DMS114 treated with DMSO at 0.1 percent for 48 hours (cell line): ENCODE data around the gene MEIOB.

Source experiments
- DNase-seq: peaks from one replicate; lab custom pipeline; 2025; ENCODE audit not compliant: unreplicated experiment; lab: John Stamatoyannopoulos, UW

MEIOB gene

DNA sequence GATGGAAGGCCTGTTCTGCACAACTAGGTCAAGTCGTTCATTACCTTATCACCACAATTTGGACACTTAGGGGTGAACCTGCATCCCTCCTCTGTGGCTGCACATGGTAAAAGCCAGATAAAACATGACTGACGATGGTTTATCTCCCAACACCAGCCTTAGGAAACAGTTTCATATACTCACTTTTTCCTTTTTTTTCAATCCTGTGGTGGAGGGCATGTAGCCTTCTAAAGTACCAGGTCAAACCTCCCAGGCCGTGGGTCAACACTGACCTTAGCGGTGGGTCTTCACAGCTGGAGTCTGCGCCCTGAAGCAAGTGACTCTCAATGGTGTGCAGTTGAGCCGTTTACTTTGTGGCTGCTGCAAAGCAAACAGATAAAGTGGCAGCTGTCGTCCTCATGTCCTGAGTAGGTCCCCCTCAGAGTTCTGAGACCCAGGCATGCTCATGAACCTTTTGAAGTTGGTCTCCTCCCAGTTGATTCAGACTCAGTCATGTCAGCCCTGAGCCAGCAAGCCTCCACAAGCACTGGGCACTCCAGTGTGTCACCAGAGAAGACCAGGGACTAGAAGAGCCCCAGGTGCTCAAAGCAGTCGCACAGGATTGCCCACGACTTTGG lies 39.0 kb downstream of the MEIOB start:
- DNase-seq = no peak

DNA sequence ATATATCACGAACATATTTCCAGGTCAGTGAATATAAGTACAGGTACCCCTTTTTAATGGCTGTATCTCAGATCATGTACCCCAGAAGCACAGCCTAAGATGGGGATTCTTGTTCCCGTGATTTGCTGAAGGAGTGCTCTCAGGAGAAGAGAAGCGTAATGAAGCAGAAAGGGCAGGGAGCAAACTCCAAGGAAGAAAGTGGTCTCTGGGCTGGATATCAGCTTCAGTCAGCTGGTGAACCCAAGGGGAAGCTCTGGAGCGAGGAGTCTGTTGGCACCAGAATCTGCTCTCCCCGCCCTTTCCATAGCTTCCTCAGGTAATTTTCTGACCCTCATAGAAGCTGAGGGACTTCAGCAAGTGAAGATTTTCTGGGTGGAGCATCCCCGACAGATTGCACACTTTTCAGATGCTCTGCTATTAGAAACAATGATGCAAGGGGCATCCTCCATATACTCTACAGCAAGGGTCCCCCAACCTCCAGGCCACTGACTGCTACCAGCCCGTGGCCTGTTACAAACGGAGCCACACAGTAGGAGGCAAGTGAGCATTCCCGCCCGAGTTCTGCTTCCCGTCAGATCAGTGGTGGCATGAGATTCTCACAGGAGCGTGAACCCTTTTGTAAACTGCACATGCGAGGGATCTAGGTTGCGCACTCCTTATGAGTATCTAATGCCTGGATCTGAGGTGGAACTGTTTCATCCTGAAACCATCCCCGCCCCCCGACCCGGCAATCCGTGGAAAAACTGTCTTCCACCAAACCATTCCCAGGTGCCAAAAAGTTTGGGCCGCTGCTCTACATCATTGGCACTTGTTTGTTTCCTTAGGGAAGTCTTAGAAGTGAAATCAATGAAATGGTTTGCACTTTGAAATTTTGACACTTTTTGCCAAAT lies 40.5 kb downstream of the MEIOB start:
- DNase-seq = no peak

DNA sequence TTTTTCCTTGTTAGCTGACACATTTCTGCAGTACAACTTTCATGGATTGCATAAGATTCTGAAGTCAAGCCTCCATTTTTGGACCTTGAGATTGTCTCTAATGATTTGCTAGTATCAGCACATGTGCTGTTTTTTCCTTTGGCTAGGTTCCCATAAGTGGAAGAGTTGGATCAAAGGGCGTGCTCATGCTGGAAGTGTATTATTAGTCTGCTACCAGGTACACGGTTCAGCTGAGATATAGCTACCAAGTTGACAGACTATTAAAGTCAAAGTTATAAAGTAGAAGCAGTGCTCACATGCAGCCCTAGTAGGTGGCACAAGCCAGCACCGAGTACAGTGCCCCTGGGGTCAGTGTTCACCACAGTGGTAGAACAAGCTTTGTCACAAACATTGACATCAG lies 41.8 kb downstream of the MEIOB start:
- DNase-seq = no peak

DNA sequence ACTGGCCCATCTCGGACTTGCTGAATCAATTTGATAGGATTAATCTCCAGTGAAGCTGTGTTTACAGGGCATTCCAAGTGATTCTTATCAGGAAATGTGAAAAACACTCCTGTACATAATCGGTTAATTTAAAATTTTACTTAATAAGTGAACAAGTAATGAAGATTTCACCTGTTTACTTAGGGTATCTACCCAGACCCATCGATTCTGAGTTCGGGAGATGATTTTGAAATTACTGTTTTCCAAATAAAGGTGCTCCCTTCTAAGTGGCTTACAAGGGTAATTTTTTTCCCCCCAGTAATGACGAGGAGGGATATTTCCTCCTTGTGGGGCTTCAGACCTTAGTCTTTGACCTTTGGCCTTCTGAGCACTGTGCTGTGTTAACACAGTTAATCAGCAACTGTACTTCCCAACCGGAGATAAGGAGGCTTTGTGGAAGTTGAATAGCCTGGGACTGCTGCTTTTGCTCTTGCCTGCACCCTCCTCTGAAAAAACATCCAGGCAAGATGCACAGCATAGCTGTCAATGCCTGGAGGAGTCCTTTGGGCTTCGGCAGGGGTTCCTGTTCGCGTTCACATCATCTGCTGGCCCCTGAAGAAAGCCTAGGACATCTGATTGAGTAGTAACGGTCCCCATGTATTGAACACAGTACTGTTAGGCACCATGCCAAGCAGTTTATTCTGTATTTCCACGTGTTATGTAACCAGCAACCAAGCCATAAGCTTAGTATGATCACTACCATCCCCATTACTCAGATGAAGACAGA lies 43.1 kb downstream of the MEIOB start:
- DNase-seq = no peak

DNA sequence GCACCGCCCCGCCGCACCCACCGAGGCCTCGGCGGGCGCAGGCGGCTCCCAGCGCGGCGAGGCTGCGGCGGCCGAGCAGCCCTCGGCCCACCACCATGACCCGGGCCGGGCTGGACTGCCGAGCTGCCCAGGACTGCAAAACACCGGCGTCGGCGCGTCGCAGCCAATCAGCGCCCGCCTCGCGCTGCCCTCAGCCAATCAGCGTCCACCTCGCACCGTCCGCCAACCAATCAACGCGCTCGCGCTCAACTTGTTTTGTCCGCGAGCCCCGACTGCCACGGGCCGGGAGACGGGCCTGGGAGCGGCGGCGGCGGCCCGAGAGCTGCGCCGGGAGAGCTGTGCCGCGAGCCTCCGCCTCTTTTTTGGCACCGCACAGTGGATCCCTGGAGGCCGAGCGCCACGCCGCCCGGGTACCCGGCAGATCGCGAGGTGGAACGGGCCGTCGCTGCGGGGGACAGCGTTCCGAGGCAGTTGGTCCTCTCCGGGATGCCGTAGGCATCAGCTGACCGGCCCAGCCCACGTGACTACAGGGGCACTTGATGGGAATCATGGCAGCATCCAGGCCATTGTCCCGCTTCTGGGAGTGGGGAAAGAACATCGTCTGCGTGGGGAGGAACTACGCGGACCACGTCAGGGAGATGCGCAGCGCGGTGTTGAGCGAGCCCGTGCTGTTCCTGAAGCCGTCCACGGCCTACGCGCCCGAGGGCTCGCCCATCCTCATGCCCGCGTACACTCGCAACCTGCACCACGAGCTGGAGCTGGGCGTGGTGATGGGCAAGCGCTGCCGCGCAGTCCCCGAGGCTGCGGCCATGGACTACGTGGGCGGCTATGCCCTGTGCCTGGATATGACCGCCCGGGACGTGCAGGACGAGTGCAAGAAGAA lies 45.0 kb downstream of the MEIOB start, which contains the start of the genes FAHD1 and HAGH:
FAHD1 (plus strand) TSS at position 516 of the 883 bp plus-strand sequence; CDS start at position 549, 33 bp downstream.
HAGH (minus strand) TSS at position 135 of the 883 bp plus-strand sequence; CDS start at position 97, 38 bp downstream.
- DNase-seq = peak; percentile 82

DNA sequence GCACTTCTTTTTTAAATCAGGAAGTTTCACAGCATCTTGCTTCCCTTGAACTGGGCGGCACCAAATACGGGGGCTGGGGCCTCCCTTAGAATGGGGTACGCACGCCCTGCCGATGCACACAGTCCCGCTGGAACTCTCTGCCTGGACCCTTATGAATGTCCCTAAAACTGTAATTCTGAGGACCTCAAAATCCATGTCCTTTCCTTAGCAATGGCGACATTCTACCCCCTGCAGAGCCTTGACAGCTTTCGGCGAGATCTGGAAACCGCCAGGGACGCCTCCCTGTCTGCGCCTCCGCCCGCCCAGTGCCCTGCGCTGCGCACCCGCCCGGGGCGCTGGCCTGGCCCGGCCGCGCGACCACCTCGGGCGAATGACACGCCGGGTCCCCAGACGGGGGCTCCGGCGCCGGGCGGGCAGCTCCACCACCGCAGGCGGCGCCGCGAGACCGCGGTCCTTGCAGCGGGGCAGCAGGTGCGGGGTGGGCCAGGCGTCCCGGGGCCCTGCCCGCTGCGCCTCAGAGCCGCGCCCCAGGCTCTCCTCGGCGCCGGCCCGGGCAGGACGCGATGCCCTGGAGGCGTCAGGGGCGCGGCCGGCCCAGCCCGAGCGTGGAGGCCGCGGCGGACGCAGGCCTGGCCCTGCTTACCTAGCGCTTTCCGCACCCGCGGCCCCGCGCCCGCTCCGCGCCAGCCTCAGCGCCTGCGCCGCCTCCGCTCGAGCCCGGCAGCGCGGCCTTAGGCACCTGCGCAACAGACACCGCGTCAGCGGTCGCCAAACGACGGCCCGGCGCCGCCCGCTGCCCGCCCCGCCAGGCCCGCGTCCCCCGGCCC lies 45.9 kb downstream of the MEIOB start:
- no peak for DNase-seq

DNA sequence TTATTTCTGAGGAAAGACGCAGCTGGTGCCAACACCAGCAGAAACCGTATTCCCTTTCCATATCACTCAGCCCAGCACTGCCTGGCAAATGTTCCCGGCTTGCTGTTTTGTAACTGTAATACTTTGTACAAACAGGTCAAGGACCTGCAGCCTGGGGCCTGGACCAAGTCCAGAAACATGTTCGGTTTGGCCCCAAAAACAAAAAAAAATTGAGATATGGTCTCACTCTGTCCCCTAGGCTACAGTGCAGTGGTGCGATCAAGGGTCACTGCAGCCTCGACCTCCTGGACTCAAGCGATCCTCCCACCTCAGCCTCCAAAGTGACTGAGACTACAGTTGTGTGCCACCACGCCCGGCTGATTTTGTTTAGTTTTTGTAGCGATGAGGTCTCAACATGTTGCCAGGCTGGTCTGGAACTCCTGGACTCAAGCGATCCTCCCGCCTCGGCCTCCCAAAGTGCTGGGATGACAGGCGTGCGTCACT lies 46.5 kb downstream of the MEIOB start:
- no peak for DNase-seq

DNA sequence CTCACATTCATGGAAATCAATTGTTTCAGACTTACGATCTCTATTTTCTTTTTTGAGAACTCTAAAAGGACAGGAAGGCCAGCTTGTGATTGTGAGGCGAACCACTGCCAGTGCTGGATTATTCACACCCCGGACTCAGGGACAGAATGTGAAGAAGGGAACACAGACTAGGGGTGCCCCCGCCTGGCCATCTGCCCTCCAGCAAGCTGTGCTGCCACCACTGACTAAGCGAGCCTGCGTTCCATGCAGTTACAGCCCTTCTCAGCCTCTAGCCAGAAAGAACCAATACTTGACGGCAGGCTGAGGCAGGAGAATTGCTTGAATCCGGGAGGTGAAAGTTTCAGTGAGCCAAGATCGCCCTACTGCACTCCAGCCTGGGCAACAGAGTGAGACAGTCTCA lies 48.1 kb downstream of the MEIOB start:
- peak; percentile 41 for DNase-seq

DNA sequence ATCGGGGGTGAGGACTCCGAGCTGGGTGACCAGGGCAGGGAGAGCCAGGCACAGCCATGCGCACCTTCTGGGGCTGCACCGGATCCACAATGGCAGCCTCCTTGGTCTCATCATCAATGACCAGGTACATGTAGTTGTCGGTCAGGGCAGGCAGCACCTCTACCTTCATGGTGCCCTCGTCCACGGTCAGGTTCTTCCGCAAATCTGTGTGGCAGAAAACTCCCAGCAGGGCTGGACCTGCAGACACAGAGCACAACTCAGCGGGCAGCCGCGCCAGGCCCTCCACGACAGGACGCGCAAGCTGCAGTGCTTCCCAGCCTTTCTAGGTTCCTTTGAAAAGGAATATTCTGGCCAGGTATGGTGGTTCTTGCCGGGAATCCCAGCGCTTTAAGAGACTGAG lies 49.2 kb downstream of the MEIOB start:
- no peak for DNase-seq

DNA sequence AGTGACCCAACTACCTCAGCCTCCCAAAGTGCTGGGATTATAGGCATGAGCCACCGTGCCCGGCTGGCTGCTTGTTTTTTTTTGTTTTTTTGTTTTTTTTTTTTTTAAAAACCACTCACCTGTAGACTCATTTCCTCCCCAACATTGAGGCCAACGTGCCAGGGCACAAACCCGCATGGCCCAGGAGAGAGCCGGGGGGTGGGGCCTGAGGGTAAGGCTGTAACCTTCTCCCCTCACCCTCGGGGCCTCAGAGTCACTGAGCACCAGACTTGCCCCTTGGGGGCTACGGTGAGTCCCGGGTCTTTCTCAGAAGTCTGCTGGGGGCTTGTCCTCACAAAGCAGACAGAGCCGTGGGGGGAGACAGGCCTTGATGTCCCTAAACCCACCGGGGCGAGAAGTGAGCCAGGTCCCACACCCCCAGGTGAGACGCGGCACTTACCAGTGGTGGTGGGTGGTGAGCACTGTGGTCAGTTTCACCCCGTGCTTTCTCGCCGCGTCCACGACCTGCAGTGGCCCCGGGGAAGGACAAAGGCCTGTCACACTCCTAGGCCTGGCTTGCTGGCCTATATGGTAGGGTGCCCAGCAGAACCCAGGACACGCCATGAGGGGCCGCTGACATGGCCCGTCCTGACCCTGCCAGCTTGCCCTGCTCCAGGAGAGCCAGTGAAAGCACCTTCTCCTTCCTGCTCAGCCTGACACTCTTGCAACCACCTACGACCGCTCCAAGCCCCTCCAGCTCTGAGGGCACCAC lies 49.9 kb downstream of the MEIOB start:
- DNase-seq = no peak

DNA sequence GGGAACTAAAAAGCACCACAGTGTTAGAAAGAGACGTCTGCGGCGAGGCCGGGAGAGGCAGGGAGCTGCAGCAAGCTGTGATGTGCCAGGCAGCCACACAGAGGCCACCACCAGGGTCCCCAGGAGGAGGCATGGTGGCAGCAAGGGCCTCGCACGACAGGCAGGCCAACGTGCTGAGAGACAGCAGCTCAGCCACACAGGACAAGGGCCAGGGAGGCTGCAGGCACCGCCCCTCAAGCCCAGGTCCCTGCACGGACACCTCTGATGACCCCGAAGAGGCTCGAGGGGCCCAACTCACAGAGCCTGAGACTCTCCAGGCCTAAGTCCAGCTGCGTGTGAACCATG lies 51.0 kb downstream of the MEIOB start:
- no peak for DNase-seq

DNA sequence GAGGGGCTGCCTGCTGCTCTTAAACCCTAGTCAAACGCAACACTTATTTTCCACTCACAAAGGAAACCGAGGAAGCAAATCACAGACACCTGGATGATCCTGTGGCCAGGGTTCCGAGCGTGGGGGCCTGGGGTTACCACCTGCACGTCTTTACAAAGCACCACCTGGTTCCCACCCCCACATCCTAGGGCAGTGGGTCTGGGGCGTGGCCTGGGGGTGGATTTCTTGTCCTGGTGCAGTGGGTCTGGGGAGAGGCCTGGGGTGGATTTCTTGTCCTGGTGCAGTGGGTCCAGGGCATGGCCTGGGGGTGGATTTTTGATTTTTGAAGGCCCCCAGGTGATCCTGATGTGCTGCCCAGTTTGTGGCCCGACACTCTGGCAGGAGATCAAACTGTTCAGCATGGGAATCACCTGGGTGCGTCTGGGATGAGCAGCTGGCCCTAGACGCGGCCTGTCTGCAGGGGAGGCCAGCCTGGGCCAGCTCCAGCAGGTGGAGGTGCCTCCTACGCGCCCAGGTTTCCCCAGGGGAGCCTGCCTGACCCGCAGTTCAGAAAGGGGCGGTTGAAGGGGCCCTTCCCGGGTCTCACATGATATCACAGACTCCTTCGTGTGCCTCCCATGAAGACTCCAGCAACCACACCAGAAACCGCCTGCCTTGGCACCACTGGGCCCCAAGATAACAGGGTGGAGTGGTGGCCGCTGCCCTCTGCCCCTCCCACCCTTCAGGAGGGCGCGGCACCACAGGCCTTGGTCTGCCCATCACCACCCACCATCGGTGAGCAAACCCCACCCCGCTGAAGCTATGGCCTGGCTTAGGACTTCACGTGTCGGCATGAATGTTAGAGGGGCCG lies 51.6 kb downstream of the MEIOB start:
- no peak for DNase-seq

DNA sequence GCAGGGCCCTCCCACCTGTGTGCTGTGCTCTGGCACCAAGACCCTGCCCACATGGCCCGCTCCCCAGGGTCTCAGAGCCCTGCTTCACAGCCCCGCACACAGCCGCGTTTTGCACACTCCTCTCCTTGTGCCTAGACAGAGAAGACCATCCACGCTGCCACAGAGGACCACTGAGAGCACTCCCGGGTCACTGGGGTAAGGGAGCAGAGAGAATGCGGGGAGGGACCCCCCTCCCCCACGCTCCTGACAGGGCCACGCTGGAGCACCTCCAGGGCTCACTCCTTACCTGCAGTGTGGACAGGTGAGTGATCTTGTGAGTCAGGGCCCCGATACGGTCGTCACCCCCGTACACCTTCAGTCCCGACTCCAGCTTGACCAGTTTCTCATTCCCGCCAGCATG lies 52.4 kb downstream of the MEIOB start:
- DNase-seq = no peak

DNA sequence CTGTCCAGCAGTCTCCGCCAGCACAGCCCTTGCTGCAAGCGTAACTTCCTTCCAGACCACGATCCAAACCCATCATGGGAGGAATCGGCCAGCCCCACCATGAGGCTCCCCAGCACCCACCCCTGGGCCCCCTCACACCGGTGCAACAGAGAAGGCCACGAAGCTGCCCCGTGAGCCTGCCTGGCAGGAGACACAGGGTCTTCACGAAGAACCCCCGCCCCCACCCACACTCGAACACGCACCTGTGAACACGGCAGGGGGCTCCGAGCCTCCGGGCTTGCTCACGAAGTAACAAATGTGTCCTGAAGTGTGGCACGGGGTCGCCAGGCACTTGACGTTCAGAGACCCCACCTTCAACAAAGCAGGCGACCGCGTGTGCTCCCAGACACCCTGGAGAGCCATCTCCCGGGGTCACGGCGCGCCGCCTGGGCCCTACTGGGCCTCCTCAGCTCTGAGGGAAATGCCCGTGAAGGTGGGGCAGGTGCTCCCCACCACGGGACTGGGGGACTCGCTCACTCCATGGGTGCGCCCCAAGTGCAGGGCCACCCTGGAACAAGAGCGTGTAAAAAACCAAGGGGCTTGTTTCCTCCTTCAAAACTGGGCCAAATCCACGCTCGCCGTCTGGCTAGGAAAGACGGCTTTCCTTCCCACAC lies 53.0 kb downstream of the MEIOB start:
- DNase-seq = no peak

DNA sequence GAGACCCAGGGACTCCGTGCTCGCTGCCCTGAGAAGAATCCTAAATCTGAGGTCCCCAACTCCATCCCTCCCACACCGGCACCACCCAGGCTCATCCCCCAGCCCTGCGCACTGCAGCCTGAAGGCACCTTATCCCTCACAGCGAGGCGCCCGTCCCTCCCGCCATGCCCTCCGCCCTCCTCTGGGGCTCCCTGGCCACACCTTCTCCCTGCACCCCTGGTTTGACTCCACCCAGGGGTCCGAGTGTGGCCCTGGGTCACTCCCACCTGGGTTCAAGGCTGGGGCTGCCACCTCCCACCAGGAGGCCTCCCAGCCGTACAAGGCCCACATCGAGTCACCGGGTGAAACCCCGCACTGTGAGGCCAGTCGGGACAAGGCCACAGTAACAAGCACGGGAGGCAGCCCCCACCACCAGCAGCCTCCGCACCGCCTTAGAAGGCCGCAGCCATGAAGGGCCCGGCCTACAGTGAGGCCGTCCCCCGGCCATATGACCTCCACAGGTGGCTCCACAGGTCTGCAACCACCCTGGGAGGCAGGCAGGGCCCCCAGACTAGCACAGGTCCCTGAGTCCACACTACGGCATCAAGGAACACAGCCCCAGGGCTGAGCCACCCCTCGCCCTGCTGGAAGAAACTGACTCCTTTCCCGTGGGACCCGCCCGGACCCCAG lies 53.6 kb downstream of the MEIOB start:
- DNase-seq = no peak

DNA sequence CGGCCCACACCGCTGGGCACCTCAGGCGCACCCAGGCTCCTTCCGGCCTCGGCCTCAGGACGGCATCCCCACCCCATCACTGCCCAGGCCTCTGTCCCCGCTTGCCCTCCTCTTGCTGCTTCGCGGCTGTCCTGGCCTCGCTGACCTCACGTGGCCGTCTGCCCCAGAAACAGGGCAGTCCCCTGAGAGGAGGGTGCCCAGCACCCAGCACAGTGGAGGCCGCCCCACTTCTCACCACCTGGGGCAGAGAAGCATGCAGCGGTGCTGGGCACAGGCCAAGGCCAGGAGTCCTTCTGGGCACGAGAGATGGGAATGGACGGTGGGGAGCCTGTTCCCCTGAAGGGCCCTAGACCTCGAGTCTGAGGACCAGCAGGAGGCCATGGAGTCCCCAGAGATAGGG lies 54.2 kb downstream of the MEIOB start:
- no peak for DNase-seq

DNA sequence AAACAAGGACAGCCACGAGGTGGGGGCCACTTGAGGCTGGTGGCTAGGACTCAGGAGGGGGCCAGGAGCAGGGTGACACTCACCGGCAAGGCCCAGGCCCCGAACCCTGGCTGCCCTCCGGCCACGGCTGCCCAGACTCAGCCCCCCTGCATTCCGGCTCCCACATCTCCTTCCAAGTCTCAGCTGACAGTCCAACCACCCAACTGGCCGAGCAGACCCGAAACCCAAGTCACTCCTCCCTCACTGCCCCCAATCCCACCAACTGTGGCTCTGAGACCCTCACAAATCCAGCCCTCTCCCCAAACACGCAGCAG lies 54.7 kb downstream of the MEIOB start:
- DNase-seq = no peak
